A549 (cell line): ENCODE data around the gene CSN3. TPM values are rescaled to one million over a fixed set of nuclear protein-coding genes. Genes with fewer than 3 reads are reported as not detected.

Source experiments
- ATAC-seq, 2 experiments: fragments of 200-7000 bp in 1 of 2; fragments of >200 bp in 1 of 2; cut with Nextera tagmentation in 1 of 2; cut with Tn5 transposase in 1 of 2; 3 replicates each; pipeline versions ENCODE4 v1.8.0 to v1.9.1; 2018 to 2020; ENCODE audit warnings: mild to moderate bottlenecking in 1 of 2, moderate library complexity in 1 of 2
- CTCF ChIA-PET: fragments of 300-600 bp; sonication (Branson Sonifier 250); formaldehyde crosslinking; extraction: SDS; loops from one replicate; lab custom pipeline; 2021; ENCODE audit warnings: antibody characterized with exemption, inconsistent platforms; lab: Yijun Ruan, JAX
- POLR2A ChIA-PET: fragments of 350-600 bp; formaldehyde crosslinking; extraction: SDS; loops from one replicate; lab custom pipeline; 2021; ENCODE audit warnings: antibody characterized with exemption, inconsistent platforms; lab: Yijun Ruan, JAX
- DNase-seq, 2 experiments: peaks; one replicate each; pipeline versions ENCODE4 v3.0.0 to v3.0.0-alpha.2; 2011 to 2016; ENCODE audit warnings: low read depth in 1 of 2, low spot score in 1 of 2
- FAIRE-seq: peaks from 2 replicates; lab custom pipeline; 2011; peaks lifted over from hg19 to GRCh38; lab: Jason Lieb, UNC
- H3K27ac ChIP-seq, 2 experiments: fragments of >200 bp; sonication (Bioruptor Twin); formaldehyde crosslinking; 3 replicates each; pipeline ENCODE4 v1.5.1; 2016 to 2017
- H3K4me1 ChIP-seq: fragments of >200 bp; sonication (Bioruptor Twin); formaldehyde crosslinking; 3 replicates; pipeline ENCODE4 v1.6.1; 2016
- H3K4me2 ChIP-seq: fragments of >200 bp; sonication (Bioruptor Twin); formaldehyde crosslinking; 3 replicates; pipeline ENCODE4 v1.6.1; 2016
- H3K4me3 ChIP-seq: fragments of >200 bp; sonication (Bioruptor Twin); formaldehyde crosslinking; 3 replicates; pipeline ENCODE4 v1.5.1; 2016
- H3K9me3 ChIP-seq: fragments of >200 bp; sonication (Bioruptor Twin); formaldehyde crosslinking; 3 replicates; pipeline ENCODE4 v1.6.1; 2016
- CBX8 ChIP-seq: fragments of 200-600 bp; sonication (generic); IDR thresholded peaks from 2 replicates; pipeline ENCODE4 v1.6.1; 2016
- CHD2 ChIP-seq: fragments of 150-350 bp; IDR thresholded peaks from 2 replicates; pipeline ENCODE4 v1.6.1; 2014; ENCODE audit warnings: low read length; ENCODE audit not compliant: partially characterized antibody
- EHF ChIP-seq: fragments of 250-450 bp; sonication (Bioruptor Pico); IDR thresholded peaks from 2 replicates; pipeline ENCODE4 v1.5.0; 2020; ENCODE audit warnings: mild to moderate bottlenecking
- ESRRA ChIP-seq: fragments of 150-350 bp; IDR thresholded peaks from 2 replicates; pipeline ENCODE4 v1.6.1; 2014; ENCODE audit warnings: mild to moderate bottlenecking, low read length, borderline replicate concordance
- FOSB ChIP-seq: fragments of 250-450 bp; sonication (Bioruptor Pico); IDR thresholded peaks from 2 replicates; pipeline ENCODE4 v1.5.0; 2020; ENCODE audit warnings: mild to moderate bottlenecking, moderate library complexity
- FOXS1 ChIP-seq: fragments of 250-450 bp; sonication (Bioruptor Pico); IDR thresholded peaks from 2 replicates; pipeline ENCODE4 v1.5.0; 2020; ENCODE audit warnings: mild to moderate bottlenecking, moderate library complexity
- GATA3 ChIP-seq: IDR thresholded peaks from 2 replicates; pipeline ENCODE4 v1.6.1; 2012; ENCODE audit warnings: borderline replicate concordance
- HOXB13 ChIP-seq: fragments of 250-450 bp; sonication (Bioruptor Pico); IDR thresholded peaks from 2 replicates; pipeline ENCODE4 v1.5.0; 2020; ENCODE audit warnings: low read depth, mild to moderate bottlenecking, moderate library complexity
- MAFK ChIP-seq: fragments of 450-650 bp; IDR thresholded peaks from 2 replicates; pipeline ENCODE4 v1.6.1; 2014; ENCODE audit not compliant: partially characterized antibody
- NFE2L2 ChIP-seq: fragments of 150-350 bp; conservative IDR thresholded peaks from 2 replicates; pipeline ENCODE4 v1.6.1; 2014; ENCODE audit warnings: low read length
- POLR2A ChIP-seq: IDR thresholded peaks from 2 replicates; pipeline ENCODE4 v1.6.1; 2012; ENCODE audit warnings: mild to moderate bottlenecking, low read length
- RAD21 ChIP-seq, 2 experiments: fragments of >200 bp in 1 of 2; sonication (Bioruptor Twin) in 1 of 2; formaldehyde crosslinking in 1 of 2; IDR thresholded peaks in 1 of 2; conservative IDR thresholded peaks in 1 of 2; 2 replicates in 1 of 2; 3 replicates in 1 of 2; pipeline ENCODE4 v1.6.1; 2012 to 2018; ENCODE audit warnings: inconsistent platforms in 1 of 2
- RARB ChIP-seq: fragments of 250-450 bp; sonication (Bioruptor Pico); IDR thresholded peaks from 2 replicates; pipeline ENCODE4 v1.8.0; 2021; ENCODE audit warnings: mild to moderate bottlenecking, moderate library complexity
- SMC3 ChIP-seq: fragments of >200 bp; sonication (Bioruptor Twin); formaldehyde crosslinking; IDR thresholded peaks from 3 replicates; pipeline ENCODE4 v1.6.1; 2018; ENCODE audit warnings: inconsistent platforms
- SREBF2 ChIP-seq: fragments of 450-650 bp; IDR thresholded peaks from 2 replicates; pipeline ENCODE4 v1.6.1; 2014; ENCODE audit warnings: mild to moderate bottlenecking, moderate library complexity
- ZFP36 ChIP-seq: fragments of 450-650 bp; IDR thresholded peaks from 2 replicates; pipeline ENCODE4 v1.6.1; 2014; ENCODE audit warnings: borderline replicate concordance; ENCODE audit not compliant: partially characterized antibody
- ZNF302 ChIP-seq: fragments of 250-450 bp; sonication (Bioruptor Pico); IDR thresholded peaks from 2 replicates; pipeline ENCODE4 v1.9.0; 2021; ENCODE audit warnings: inconsistent platforms, mild to moderate bottlenecking, moderate library complexity
- WGBS: methylation state at CpG from one replicate; pipeline ENCODE4 v1.1.6; 2017; ENCODE audit errors: missing lambda C conversion rate; 5-methylcytosine and 5-hydroxymethylcytosine counted together
- polyA plus RNA-seq, 4 experiments: library from polyadenylated mRNA; depleted of rRNA in 3 of 4; stranded (reverse); fragments of >200 nt; fragmentation: RNase III in 1 of 4; extraction: RNeasy Plus Mini Kit Qiagen cat#74134 plus additional on column Dnase treatment in 1 of 4; gene quantifications; 2 replicates in 3 of 4; 3 replicates in 1 of 4; pipeline ENCODE4 v1.2.3, GENCODE V29; 2011 to 2017
- TF ChIP-seq, protein P1 (sequence below): fragments of 150-350 bp; IDR thresholded peaks from 2 replicates; pipeline ENCODE4 v1.6.1; 2014; ENCODE audit warnings: low read depth, mild to moderate bottlenecking, low read length
- TF ChIP-seq, protein P2 (sequence below): IDR thresholded peaks from 2 replicates; pipeline ENCODE4 v1.6.1; 2012
- TF ChIP-seq, protein P3 (sequence below): IDR thresholded peaks from 2 replicates; pipeline ENCODE4 v1.6.1; 2012; ENCODE audit warnings: low read depth, borderline replicate concordance
- TF ChIP-seq, protein P4 (sequence below): fragments of 250-450 bp; sonication (Bioruptor Pico); IDR thresholded peaks from 2 replicates; pipeline ENCODE4 v1.5.0; 2020; ENCODE audit warnings: low read depth, mild to moderate bottlenecking, moderate library complexity
- TF ChIP-seq, protein P5 (sequence below): fragments of >200 bp; sonication (Bioruptor Twin); formaldehyde crosslinking; IDR thresholded peaks from 3 replicates; pipeline ENCODE4 v1.6.1; 2016
- TF ChIP-seq, protein P6 (sequence below): fragments of >200 bp; sonication (Bioruptor Twin); formaldehyde crosslinking; IDR thresholded peaks from 3 replicates; pipeline ENCODE4 v1.5.1; 2016

CSN3 gene
- polyA plus RNA-seq, 2 of the 4 experiments (the other 2 are of a cell fraction): not detected

DNA sequence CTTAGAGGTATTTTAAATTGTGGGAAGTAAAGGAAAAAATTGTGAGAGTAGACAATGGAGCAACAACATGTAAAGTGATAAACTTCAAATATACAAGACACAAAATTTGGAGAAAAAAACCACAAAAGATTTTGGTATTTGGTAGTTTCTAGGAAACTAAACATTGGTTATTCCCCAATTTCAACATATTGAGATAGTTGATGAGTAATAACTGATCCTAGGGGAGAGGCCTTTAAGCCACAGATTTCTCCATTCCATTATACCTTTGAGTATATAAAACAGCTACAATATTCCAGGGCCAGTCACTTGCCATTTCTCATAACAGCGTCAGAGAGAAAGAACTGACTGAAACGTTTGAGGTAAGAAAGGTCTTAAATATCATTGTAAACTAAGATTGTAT is 16.6 kb upstream of the CSN3 start, which contains the start of gene FDCSP:
TSS of gene FDCSP (plus strand) at position 301 of the 400 bp plus-strand sequence. CDS start 5,071 bp downstream, outside the sequence.
- Histone ChIP-seq H3K9me3 (no peaks in the 10 kb centered on the region), H3K4me1 (no peaks in the 10 kb centered on the region), H3K27ac (no peak within 1 kb of the TSS), H3K4me3 (no peak within 1 kb of the TSS), H3K4me2 (no peak within 1 kb of the TSS)
- POLR2A ChIA-PET: no interaction called here
- TF ChIP-seq, protein P1, sequence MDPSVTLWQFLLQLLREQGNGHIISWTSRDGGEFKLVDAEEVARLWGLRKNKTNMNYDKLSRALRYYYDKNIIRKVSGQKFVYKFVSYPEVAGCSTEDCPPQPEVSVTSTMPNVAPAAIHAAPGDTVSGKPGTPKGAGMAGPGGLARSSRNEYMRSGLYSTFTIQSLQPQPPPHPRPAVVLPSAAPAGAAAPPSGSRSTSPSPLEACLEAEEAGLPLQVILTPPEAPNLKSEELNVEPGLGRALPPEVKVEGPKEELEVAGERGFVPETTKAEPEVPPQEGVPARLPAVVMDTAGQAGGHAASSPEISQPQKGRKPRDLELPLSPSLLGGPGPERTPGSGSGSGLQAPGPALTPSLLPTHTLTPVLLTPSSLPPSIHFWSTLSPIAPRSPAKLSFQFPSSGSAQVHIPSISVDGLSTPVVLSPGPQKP: no peak
- TF ChIP-seq GATA3: no peak
- no peak for TF ChIP-seq ZNF302 (CRISPR knock-in tag)
- no peak for TF ChIP-seq CBX8
- no peak for TF ChIP-seq POLR2A
- TF ChIP-seq ESRRA: no peak
- TF ChIP-seq, protein P2, sequence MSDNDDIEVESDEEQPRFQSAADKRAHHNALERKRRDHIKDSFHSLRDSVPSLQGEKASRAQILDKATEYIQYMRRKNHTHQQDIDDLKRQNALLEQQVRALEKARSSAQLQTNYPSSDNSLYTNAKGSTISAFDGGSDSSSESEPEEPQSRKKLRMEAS: no peak
- TF ChIP-seq FOXS1: no peak
- TF ChIP-seq, protein P3, sequence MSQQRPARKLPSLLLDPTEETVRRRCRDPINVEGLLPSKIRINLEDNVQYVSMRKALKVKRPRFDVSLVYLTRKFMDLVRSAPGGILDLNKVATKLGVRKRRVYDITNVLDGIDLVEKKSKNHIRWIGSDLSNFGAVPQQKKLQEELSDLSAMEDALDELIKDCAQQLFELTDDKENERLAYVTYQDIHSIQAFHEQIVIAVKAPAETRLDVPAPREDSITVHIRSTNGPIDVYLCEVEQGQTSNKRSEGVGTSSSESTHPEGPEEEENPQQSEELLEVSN: no peak
- TF ChIP-seq RARB (CRISPR knock-in tag): no peak
- no peak for TF ChIP-seq SMC3
- TF ChIP-seq ZFP36: no peak
- TF ChIP-seq, protein P4, sequence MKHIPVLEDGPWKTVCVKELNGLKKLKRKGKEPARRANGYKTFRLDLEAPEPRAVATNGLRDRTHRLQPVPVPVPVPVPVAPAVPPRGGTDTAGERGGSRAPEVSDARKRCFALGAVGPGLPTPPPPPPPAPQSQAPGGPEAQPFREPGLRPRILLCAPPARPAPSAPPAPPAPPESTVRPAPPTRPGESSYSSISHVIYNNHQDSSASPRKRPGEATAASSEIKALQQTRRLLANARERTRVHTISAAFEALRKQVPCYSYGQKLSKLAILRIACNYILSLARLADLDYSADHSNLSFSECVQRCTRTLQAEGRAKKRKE: no peak
- no peak for TF ChIP-seq EHF (CRISPR knock-in tag)
- TF ChIP-seq NFE2L2: no peak
- WGBS: 38% methylated on average over 2 of the region's 2 CpGs
- ATAC-seq: no peak
- DNase-seq: no peak
- CTCF ChIA-PET: no interaction called here
- no peak for FAIRE-seq

DNA sequence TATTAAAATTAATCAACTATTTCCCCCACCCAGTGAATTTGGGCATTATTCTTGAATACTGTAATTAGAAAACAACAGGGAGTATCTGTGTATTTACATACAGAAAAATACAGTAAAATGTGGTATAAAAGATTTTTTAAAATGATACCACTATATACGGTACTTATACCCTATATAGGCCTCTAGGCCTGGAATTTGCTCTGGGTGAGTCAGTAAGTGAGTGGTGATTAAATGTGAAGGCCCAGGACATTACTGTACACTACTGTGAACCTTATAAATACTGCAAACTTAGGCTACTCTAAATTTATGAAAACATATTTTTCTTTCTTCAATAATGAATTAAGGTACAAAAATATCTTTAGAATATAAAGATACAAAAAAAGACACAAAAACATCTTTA is 6.3 kb upstream of the CSN3 start:
- Histone ChIP-seq H3K4me1 (no peaks in the 10 kb centered on the region), H3K4me3 (no peak overlapping the region), H3K4me2 (no peak overlapping the region), H3K27ac (no peak overlapping the region), H3K9me3 (no peaks in the 10 kb centered on the region)
- DNase-seq: no peak
- CTCF ChIA-PET: no interaction called here
- WGBS: 33% methylated on average over 1 of the region's 1 CpG
- no peak for FAIRE-seq
- no peak for TF ChIP-seq GATA3
- TF ChIP-seq, protein P3: no peak
- TF ChIP-seq, protein P5, sequence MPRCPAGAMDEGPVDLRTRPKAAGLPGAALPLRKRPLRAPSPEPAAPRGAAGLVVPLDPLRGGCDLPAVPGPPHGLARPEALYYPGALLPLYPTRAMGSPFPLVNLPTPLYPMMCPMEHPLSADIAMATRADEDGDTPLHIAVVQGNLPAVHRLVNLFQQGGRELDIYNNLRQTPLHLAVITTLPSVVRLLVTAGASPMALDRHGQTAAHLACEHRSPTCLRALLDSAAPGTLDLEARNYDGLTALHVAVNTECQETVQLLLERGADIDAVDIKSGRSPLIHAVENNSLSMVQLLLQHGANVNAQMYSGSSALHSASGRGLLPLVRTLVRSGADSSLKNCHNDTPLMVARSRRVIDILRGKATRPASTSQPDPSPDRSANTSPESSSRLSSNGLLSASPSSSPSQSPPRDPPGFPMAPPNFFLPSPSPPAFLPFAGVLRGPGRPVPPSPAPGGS: no peak
- TF ChIP-seq MAFK: no peak
- no peak for TF ChIP-seq EHF (CRISPR knock-in tag)
- TF ChIP-seq, protein P6, sequence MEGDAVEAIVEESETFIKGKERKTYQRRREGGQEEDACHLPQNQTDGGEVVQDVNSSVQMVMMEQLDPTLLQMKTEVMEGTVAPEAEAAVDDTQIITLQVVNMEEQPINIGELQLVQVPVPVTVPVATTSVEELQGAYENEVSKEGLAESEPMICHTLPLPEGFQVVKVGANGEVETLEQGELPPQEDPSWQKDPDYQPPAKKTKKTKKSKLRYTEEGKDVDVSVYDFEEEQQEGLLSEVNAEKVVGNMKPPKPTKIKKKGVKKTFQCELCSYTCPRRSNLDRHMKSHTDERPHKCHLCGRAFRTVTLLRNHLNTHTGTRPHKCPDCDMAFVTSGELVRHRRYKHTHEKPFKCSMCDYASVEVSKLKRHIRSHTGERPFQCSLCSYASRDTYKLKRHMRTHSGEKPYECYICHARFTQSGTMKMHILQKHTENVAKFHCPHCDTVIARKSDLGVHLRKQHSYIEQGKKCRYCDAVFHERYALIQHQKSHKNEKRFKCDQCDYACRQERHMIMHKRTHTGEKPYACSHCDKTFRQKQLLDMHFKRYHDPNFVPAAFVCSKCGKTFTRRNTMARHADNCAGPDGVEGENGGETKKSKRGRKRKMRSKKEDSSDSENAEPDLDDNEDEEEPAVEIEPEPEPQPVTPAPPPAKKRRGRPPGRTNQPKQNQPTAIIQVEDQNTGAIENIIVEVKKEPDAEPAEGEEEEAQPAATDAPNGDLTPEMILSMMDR: no peak
- no peak for TF ChIP-seq CHD2
- no peak for TF ChIP-seq HOXB13 (CRISPR knock-in tag)
- no peak for TF ChIP-seq RAD21 (conservative IDR thresholded peaks at IDR 0.05 in 1 of 2, IDR thresholded peaks at IDR 0.05 in 1 of 2)
- TF ChIP-seq SREBF2: no peak
- no peak for TF ChIP-seq ESRRA
- TF ChIP-seq FOSB (CRISPR knock-in tag): no peak
- no peak for ATAC-seq
- POLR2A ChIA-PET: no interaction called here
